CD4-positive, alpha-beta T cell treated with Interleukin-10 for 1 hour (primary cell): ENCODE measurements around the gene SMNDC1.
"Not testable (repeated sequence)": the region's sequence is repeated elsewhere in the genome, so short reads cannot be mapped to it uniquely, and the experiment has no call there.

ENCODE experiments used
- DNase-seq: peaks from one replicate; pipeline ENCODE4 v3.0.0-alpha.2; 2020

The SMNDC1 gene

GRCh38 chr10:110304780-110305421 lies at the start of gene SMNDC1:
Gene SMNDC1 (minus strand): TSS chr10:110304920. CDS start chr10:110303587, 1,333 bp downstream.
- peak; percentile 98 for DNase-seq

GRCh38 chr10:110354322-110354766 lies 49.6 kb upstream of the SMNDC1 start:
- DNase-seq: peak; percentile 82

GRCh38 chr10:110353244-110354119 lies 48.8 kb upstream of the SMNDC1 start:
- DNase-seq: peak; percentile 40

GRCh38 chr10:110352930-110353243 lies 48.2 kb upstream of the SMNDC1 start:
- no peak for DNase-seq

DNA sequence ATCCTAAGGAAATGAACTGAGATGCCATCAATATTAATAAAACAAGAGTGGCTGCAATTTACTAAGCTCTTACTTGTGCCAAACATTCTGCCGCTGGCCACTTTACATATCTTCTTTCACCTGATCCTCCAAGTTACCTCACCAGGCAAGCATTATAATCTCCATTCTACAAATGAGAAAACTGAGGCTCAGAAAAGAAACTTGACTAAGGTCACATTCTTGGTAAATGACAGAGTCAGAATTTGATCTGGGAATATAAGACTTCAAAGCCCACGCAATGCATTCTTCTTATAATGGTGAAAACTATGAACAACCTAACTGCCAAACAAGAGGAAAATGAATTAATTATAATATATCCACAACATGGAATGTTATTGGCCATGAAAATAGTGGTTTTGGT lies 46.1 kb upstream of the SMNDC1 start:
- DNase-seq: no peak

DNA sequence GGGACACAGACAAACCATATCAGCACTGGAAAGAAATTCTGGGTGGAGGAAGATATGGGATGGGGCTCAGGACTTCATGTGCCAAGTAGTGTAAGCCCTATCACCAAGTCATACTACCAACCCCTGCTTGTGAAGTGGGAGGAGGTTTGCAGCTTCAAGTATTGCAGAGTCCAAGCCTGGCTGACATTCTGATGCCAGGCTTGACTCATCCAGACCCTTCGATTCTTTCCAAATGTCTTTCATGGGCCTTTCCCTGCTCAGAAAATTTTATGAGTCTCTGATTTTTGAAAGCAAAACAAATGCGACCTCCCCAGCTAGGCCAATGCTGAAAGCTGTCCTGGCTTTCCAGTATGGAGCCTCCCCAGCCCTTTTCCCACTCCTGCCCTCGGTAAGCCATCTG lies 45.1 kb upstream of the SMNDC1 start:
- DNase-seq: no peak

DNA sequence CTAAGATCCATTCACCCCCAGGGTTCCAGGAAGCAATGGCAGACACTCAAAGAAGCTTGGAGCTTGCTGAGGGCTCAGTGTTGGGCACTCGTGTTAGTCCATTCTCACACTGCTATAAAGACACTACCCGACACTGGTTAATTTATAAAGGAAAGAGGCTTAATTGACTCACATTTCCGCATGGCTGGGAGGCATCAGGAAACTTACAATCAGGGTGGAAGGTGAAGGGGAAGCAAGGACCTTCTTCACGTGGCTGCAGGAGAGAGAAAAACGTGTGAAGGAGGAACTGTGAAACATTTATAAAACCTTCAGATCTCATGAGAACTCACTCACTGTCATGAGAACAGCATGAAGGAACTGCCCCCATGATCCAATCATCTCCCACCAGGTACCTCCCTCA lies 44.7 kb upstream of the SMNDC1 start:
- no peak for DNase-seq

- DNase-seq: no peak
Observed at GRCh38 chr10:110348336-110348735, 43.6 kb upstream of the SMNDC1 start.

DNA sequence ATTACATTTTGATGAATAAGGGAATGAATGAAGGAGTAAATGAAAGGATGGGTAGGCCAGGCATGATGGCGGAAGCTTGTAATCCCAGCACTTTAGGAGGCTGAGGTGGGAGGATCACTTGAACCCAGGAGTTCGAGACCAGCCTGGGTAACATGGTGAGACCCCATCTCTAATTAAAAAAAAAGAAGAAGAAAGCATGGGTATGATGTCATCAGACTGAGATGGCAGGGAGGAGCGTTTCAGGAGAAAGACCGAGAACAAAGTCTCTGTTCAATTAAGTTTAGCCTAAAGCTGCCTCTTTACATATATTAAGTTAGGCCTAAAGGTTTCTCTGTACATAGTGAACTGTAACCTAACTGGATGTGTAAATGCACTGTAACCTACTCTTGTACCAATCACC lies 42.2 kb upstream of the SMNDC1 start:
- no peak for DNase-seq

GRCh38 chr10:110345286-110345685 lies 40.6 kb upstream of the SMNDC1 start:
- no peak for DNase-seq

DNA sequence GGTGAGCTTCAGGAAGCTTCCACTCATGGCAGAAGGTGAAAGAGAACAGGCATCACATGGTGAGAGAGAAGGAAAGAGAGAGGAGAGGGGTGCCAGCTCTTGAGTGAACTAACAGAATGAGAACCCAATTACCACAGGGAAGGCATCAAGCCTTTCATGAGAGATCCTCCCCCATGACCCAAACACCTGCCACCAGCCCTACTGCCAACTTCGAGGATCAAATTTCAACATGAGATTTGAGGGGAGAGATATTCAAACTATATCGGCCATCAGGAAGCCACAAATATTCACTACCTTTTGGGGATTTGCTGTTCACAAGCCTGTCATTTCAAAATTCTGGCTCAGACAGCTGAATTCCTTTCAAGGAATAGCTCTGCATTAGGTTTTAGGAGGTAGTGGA lies 39.9 kb upstream of the SMNDC1 start:
- no peak for DNase-seq

GRCh38 chr10:110343947-110344346 lies 39.2 kb upstream of the SMNDC1 start:
- DNase-seq: no peak

DNA sequence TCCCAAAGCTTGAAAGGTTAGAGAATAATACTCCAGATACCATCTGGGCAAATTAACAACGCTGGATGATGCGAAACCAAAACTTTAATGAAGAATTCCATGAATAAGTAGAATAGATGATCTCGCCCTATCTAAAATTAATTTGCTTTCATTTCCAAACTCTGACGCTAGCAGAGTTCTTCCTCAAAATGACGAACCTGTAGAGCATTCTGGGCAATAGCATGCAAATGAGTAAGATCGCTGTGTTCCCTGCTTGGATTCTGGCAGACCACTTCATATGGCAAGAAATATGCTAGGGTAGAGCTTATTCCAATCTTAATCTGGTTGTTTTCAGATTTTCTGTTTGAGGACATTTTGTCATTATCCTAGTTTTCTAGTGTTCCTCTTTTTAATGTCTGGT lies 36.1 kb upstream of the SMNDC1 start:
- DNase-seq: no peak

DNA sequence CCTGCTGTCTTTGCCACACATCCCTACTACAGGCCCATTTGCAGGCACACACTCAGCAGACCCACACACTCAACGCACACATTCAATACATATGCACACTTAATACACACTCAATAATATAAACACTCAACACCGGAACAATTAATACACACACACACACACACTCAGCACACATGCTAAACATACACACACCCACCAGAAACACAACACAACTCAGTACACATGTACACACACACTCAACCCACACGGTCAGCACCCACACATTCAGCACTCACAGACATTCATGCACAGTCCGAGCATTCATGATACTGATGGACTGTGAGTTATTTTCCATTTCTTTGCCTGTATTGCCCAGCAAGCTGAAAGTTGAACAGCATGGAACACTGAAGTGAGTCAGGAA lies 35.4 kb upstream of the SMNDC1 start:
- no peak for DNase-seq

DNA sequence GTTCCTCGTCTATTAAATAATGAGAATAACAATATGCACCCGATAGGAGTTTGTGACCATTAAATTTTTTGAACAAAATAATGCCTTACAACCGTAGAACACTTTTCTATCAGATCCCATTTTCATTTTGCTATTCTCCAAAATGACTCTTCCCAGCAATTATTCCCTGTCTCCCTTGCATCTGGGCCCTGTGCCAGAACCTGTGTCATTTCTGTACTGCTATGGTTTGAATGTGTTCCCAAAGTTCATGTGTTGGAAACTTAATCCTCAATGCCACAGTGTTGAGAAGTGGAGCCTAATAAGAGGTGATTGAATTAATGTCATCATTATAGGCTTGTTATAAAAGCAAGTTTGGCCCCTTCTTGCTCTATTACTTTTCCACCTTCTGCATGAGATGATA lies 33.2 kb upstream of the SMNDC1 start:
- no peak for DNase-seq

DNA sequence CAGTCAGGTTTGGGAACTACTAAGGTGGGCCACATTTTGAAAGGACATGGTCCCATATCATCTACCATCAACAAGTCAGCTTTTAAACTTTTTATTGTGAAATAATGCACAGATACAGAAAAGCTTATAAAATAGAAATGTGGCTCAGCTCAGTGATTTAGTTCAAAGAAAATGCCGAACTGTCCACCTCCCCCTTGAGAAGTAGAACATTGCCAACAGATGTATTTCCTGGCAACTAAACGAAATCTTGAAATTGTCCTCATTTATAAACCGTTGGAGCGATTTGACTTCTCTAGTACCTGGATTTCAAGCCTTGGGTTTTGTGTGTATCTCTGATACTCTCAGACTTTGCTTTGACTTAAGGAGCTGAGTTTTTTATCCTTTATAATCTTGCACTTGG lies 32.7 kb upstream of the SMNDC1 start:
- no peak for DNase-seq

DNA sequence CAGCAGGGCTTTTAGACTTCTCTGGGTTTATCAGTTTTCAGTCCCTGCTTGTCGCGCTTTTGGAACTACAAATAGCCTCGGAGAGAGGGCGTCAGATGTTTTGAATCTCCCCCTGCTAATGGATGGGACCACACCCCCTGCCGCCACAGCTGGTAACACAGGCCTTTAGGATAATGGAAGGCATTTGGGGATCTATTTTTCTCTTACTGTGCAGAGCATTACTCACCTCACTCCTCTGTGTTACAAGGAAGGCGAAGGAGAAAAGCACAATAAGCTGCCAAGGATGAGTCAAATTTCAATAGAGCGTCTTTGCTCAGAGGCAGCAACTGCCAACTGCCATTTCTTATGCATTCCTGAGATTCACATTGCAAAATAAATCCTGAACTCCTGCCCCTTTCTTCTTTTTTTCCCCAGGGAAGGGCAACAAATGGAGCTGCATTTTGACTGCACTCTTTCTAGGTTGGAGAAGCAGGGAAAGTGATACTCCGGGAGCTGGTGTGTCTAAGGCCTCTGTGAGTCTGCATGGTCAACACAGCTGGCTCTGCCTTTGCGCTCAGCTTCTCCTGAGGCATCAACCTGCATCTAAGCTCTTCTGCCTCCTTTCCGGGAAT lies 31.5 kb upstream of the SMNDC1 start:
- no peak for DNase-seq

- no peak for DNase-seq
Observed at GRCh38 chr10:110335314-110336064, 30.8 kb upstream of the SMNDC1 start.

DNA sequence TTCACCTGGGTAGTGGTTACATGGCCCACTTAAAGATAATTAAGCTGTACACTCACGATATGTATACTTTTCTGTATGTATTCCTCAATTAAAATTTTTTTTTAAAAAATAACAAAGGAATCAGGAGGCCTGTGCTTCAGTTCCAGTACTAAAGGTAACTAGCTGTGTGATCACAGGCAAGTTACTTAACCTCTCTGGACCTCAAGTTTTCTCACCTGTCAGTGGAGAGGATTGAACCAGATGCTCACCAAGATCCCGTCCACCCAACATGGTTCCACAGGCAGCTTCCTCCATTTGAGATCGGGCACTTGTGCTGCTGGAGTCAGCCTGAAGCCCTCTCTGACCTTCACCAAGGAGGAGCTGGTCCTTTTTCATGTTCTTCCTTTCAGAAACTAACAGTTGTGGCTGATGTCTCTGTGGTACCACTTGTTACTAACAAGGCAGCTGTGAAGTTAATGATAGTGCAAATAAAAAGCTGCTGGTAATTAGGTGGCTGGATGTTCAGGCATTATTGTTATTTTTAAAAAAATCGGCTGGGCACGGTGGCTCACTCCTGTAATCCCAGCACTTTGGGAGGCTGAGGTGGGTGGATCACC lies 29.4 kb upstream of the SMNDC1 start:
- no peak for DNase-seq

GRCh38 chr10:110331226-110331795 lies 26.6 kb upstream of the SMNDC1 start:
- DNase-seq: not testable (repeated sequence)

GRCh38 chr10:110330675-110331074 lies 26.0 kb upstream of the SMNDC1 start:
- DNase-seq: no peak

- no peak for DNase-seq
Observed at GRCh38 chr10:110327262-110327914, 22.7 kb upstream of the SMNDC1 start.
